GM12891 (cell line): ENCODE results near the gene AQP2.

Source experiments
- DNase-seq: peaks from one replicate; pipeline ENCODE4 v3.0.0; 2011; ENCODE audit warnings: low spot score; ENCODE audit not compliant: insufficient read length
- FAIRE-seq: peaks from 2 replicates; lab custom pipeline; 2011; peaks lifted over from hg19 to GRCh38; lab: Jason Lieb, UNC
- PAX5 ChIP-seq: IDR thresholded peaks from 2 replicates; pipeline ENCODE4 v1.6.1; 2011; ENCODE audit warnings: low read length, moderate library complexity, mild to moderate bottlenecking; ENCODE audit not compliant: insufficient read depth, severe bottlenecking
- POLR2A ChIP-seq: IDR thresholded peaks from 2 replicates; pipeline ENCODE4 v1.6.1; 2011; ENCODE audit warnings: low read depth, low read length, control low read depth
- POLR2AphosphoS5 ChIP-seq: IDR thresholded peaks from 2 replicates; pipeline ENCODE4 v1.6.1; 2011; ENCODE audit warnings: low read depth, low read length, control low read depth
- POU2F2 ChIP-seq: IDR thresholded peaks from 2 replicates; pipeline ENCODE4 v1.6.1; 2011; ENCODE audit warnings: low read depth, mild to moderate bottlenecking, control low read depth, low read length, moderate library complexity
- SPI1 ChIP-seq: IDR thresholded peaks from 2 replicates; pipeline ENCODE4 v1.6.1; 2011; ENCODE audit warnings: low read depth, low read length, control low read depth
- TAF1 ChIP-seq: IDR thresholded peaks from 2 replicates; pipeline ENCODE4 v1.6.1; 2011; ENCODE audit warnings: low read depth, low read length, control low read depth

AQP2 gene

DNA sequence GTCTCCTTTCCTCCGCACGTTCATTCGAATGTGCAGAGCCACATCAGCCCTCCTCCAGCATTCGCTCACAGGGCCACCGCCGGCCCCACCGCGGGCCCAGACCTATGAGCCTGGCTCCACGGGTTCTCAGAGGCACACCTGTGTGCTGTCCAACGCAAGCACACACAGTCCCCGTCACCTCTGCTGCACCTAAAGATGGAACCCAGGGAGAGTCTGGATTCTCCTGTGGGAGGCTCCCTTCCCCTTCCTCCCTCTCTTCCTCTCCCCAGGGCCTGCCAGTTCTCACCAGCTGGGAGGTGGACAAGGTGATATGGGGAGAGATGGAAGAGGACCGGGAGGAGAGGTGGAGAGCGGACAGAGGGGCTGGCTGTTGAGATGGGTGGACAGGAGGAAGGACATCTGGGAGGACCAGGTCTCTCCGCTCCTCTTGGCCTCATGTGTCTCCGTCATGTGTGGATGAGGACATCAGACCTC is 17.3 kb downstream of the AQP2 start:
- TF ChIP-seq TAF1 (no peak), POLR2AphosphoS5 (no peak), POU2F2 (no peak)

DNA sequence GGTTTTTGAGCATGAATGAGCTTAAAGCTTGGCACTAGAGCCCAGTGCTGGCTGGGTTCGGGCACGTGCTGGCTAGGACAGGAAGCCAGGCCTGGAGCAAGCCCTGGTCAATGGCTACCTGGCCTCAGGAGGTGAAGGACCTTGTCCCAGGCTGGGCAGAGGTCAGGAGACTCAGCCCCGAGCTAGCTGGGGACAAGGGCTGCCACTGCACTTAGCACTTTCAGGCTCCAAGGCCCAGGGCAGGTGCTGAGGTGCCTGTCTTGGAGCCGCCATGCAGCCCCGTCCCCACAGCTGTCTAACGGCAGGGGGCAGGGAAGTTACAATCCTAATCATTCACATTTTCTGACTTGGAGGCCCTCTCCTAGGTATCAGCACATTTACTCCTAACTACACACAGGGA is 17.9 kb downstream of the AQP2 start:
- TF ChIP-seq POLR2AphosphoS5 (no peak), POLR2A (no peak), SPI1 (no peak), TAF1 (no peak), POU2F2 (no peak), PAX5 (no peak)
- no peak for DNase-seq
- FAIRE-seq: no peak

More for the DNA sequence above, 17.3 kb downstream of the AQP2 start:
- FAIRE-seq (no peak), DNase-seq (no peak)

DNA sequence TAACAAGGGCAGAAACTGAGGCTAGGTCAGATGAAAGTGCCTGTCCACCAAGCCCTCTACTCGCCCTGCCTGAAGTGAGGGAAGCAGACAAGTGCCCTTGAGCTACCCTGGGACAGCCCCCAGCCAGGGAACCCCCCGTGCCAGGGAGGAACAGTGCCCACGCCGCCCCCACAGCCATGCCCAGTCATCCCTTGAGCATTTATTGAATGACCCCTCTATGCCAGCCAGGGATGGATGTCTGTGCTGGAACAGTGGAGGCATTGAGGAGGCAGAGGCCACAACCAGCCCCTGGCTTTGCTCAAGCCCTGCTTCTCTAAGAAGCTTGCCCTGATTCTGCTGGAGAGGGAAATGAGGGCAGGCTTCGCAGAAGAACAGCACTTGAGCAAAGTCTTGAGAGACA is 18.5 kb downstream of the AQP2 start:
- FAIRE-seq (no peak), DNase-seq (no peak)
- no peak for TF ChIP-seq POU2F2
- no peak for TF ChIP-seq PAX5
- no peak for TF ChIP-seq POLR2A
- TF ChIP-seq POLR2AphosphoS5: no peak
- no peak for TF ChIP-seq TAF1
- no peak for TF ChIP-seq SPI1

DNA sequence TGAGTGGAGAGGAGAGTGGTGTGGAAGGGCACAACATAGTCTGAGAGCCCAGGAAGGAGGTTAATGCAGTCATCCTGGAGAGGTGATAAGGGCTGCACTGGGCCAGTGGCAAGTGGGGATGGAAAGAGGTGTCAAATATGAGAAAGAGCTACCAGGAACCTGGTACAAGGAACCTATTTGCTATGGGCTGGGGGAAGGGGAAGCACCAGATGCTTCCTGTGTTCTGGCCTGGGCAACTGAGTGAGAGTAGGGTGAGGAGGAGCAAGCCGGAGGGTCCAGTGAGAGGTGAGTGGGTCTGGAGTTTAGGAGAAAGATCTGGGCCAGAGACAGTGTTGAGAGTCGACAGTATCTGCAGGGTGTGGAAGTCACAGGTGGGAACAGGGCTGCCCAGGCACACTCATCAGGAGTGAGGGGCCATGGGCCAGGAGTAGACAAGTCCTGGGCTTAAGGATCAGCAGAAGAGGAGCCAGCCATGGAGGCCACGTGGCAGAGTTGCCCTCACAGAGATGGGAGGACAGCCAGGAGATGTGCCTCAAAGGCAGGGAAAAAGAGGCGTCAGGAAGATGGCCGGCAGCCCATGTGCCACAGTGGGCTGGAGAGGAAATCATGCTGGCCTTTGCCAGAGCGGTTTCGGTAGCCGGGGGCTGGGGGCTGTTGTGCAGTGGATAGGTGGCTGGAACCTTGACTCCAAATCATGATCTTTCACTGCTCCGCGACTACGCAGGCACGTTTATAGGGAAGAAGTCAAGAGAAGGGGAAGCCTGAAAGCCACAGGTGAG is 19.3 kb downstream of the AQP2 start:
- TF ChIP-seq PAX5: no peak
- no peak for TF ChIP-seq POU2F2
- TF ChIP-seq SPI1: no peak
- TF ChIP-seq TAF1: no peak
- TF ChIP-seq POLR2AphosphoS5: no peak
- no peak for TF ChIP-seq POLR2A
- FAIRE-seq (no peak), DNase-seq (no peak)

DNA sequence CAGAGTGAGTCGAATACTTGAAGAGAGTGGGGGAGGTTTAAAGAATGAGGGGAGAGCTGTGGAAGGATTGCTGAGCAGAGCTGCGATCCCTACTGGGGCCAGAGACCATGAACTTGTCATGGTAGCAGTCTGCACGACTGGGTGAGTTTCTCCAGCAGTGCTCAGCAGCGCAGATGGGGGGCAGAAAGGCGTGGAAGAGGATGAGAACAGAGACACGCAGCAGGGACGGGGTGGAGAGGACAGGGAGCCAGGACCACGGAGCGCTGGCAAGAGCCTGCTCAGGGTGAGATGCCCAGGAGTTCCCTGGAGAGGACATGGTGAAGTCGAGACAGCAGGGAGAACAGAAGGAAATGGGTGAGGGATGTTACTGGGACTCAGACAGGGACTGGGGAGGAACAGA is 20.1 kb downstream of the AQP2 start:
- DNase-seq: no peak
- no peak for FAIRE-seq
- no peak for TF ChIP-seq TAF1
- TF ChIP-seq POU2F2: no peak
- no peak for TF ChIP-seq POLR2AphosphoS5
- no peak for TF ChIP-seq PAX5
- no peak for TF ChIP-seq POLR2A

DNA sequence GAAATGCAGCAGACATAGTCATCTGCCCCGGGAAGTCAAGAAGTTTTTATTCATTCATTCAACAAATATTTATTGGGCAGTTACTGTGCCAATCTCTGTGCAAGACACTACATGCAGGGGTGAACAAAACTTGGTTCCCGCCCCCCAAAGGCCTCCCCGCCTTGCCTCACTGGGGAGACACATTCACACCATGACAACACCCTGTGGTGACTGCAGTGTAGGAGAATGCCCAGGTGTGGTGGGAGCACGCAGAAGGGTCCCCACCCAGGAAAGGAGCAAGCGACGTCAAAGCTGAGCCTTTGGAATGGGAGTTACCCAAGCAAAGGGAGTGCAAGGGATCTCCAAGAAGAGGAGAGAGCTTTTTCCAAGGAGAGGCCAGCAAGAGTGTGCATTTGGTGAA is 20.6 kb downstream of the AQP2 start:
- DNase-seq (no peak), FAIRE-seq (no peak)
- TF ChIP-seq POLR2A: no peak
- no peak for TF ChIP-seq PAX5
- no peak for TF ChIP-seq SPI1
- no peak for TF ChIP-seq POLR2AphosphoS5
- no peak for TF ChIP-seq TAF1
- TF ChIP-seq POU2F2: no peak

DNA sequence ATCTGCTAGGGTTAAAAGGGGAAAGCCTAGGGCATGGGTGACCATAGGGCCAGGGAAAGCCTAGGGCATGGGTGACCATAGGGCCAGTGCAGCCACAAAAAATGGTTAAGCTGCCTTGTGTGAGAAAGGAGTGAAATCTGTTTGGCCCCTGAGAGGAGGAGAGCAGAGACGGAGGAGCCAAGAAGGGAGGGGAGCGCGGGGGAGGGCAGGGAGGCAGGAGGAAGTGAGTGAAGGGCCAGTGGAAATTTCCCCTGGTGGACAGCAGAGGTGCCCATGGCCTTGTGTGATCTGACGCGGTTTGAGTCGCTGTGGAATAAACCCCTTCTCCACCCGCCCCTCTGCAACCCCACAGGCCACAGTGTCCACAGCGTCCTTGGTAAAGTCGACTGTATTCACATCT is 21.6 kb downstream of the AQP2 start:
- no peak for DNase-seq
- no peak for FAIRE-seq
- no peak for TF ChIP-seq POLR2AphosphoS5
- no peak for TF ChIP-seq TAF1
- no peak for TF ChIP-seq SPI1
- TF ChIP-seq POLR2A: no peak
- no peak for TF ChIP-seq PAX5
- TF ChIP-seq POU2F2: no peak

DNA sequence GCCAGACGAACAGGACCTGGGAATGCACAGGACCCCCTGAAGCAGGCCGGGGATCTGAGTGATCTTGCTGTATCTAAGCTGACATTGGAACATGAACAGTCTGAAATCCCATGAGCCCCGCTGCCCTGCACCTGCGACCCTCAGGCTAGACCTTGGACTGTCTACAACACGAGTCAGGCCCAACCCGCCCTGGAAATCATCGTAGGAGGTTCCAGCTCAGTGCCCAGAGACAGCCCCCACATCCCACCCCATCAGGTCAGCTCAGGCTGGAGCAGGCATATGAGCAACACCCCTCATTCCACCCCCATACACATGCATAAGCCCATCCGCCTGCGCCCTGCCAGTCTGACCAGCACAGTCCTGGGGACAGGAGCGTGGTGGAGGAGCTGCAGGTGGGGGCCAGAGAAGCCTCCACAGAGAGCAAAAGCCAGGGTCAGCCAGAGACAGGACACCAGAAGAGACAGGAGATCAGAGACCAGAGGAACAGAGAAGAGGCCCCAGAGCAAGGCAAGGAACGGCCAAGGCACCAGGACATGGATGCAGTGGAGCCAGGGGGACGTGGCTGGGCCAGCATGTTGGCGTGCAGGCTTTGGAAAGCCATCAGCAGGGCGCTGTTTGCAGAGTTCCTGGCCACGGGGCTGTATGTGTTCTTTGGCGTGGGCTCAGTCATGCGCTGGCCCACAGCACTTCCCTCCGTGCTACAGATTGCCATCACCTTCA is 22.3 kb downstream of the AQP2 start, which contains the start of gene AQP6:
AQP6 (plus strand) TSS at position 307 of the 720 bp plus-strand sequence; CDS start at position 534, 227 bp downstream.
- FAIRE-seq (no peak), DNase-seq (no peak)
- no peak for TF ChIP-seq POU2F2
- no peak for TF ChIP-seq PAX5
- TF ChIP-seq TAF1: no peak
- TF ChIP-seq SPI1: no peak
- TF ChIP-seq POLR2A: no peak
- no peak for TF ChIP-seq POLR2AphosphoS5

DNA sequence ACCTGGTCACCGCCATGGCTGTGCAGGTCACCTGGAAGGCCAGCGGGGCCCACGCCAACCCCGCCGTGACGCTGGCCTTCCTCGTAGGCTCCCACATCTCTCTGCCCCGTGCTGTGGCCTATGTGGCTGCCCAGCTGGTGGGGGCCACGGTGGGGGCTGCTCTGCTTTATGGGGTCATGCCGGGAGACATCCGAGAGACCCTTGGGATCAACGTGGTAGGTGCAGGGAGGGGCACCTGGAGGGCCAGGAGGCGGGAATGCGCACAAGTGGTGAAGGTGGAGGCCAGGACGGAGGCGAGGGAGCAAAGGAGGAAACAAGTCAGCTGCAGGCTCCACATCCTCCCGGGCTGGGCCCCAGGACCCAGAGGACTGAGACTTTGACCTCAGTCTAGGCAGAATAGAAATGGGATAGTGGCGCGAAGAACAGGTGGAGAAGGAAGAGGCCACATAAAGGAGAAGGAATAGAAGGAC is 22.9 kb downstream of the AQP2 start:
- no peak for FAIRE-seq
- no peak for DNase-seq
- TF ChIP-seq POLR2A (no peak), SPI1 (no peak)
